SK-N-SH (cell line): ENCODE measurements around the gene AHNAK2.
"Not testable (repeated sequence)": the region's sequence is repeated elsewhere in the genome, so short reads cannot be mapped to it uniquely, and the experiment has no call there.

Experiments
- RFX5 ChIP-seq: IDR thresholded peaks from 2 replicates; pipeline ENCODE4 v1.6.1; 2012; ENCODE audit warnings: mild to moderate bottlenecking, improper control_type of control experiment, low read length
- TAF1 ChIP-seq: IDR thresholded peaks from 2 replicates; pipeline ENCODE4 v1.6.1; 2012; ENCODE audit warnings: low read depth, mild to moderate bottlenecking, low read length, moderate library complexity, borderline replicate concordance
- TF ChIP-seq, protein P1 (sequence below): fragments of 200-600 bp; sonication (generic); IDR thresholded peaks from 2 replicates; pipeline ENCODE4 v1.6.1; 2017; ENCODE audit warnings: antibody characterized with exemption, mild to moderate bottlenecking, moderate library complexity

DNA sequence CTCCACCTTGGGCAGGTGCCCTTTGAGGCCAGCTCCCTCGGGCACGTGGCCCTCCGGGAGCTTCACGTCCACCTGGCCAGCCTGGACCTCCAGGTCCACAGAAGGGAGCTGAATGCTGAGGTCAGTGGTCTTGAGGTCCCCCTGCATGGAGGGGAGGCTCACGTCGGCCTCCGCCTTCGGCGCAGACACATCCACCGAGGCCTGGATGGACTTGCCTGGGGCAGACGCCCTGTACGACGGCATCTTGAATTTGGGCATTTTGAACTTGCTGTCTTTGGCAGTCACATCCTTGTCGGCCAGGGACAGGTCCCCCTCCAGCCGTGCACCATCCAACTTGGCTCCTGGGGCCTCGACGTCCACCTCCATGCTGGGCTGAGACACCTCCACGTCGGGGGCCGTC, 32.9 kb downstream of the AHNAK2 start:
- TF ChIP-seq, protein P1, sequence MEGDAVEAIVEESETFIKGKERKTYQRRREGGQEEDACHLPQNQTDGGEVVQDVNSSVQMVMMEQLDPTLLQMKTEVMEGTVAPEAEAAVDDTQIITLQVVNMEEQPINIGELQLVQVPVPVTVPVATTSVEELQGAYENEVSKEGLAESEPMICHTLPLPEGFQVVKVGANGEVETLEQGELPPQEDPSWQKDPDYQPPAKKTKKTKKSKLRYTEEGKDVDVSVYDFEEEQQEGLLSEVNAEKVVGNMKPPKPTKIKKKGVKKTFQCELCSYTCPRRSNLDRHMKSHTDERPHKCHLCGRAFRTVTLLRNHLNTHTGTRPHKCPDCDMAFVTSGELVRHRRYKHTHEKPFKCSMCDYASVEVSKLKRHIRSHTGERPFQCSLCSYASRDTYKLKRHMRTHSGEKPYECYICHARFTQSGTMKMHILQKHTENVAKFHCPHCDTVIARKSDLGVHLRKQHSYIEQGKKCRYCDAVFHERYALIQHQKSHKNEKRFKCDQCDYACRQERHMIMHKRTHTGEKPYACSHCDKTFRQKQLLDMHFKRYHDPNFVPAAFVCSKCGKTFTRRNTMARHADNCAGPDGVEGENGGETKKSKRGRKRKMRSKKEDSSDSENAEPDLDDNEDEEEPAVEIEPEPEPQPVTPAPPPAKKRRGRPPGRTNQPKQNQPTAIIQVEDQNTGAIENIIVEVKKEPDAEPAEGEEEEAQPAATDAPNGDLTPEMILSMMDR: not testable (repeated sequence)
- not testable (repeated sequence) for TF ChIP-seq RFX5, TAF1
